NB4 (cell line): ENCODE measurements around the gene CXorf58.
"Not testable (repeated sequence)": the region's sequence is repeated elsewhere in the genome, so short reads cannot be mapped to it uniquely, and the experiment has no call there.

Source experiments
- DNase-seq: peaks from one replicate; pipeline ENCODE4 v3.0.0; 2010; ENCODE audit warnings: low read depth
- H3K4me3 ChIP-seq: one replicate; pipeline ENCODE4 v1.5.1; 2011; ENCODE audit warnings: mild to moderate bottlenecking, low read depth, low read length, moderate library complexity
- MAX ChIP-seq: IDR thresholded peaks from 2 replicates; pipeline ENCODE4 v1.6.1; 2011; ENCODE audit warnings: low read depth, low read length
- MYC ChIP-seq: IDR thresholded peaks from 2 replicates; pipeline ENCODE4 v1.6.1; 2011; ENCODE audit warnings: low read depth, low read length
- POLR2A ChIP-seq: IDR thresholded peaks from 2 replicates; pipeline ENCODE4 v1.6.1; 2011; ENCODE audit warnings: mild to moderate bottlenecking; ENCODE audit not compliant: insufficient read length; ENCODE audit errors: extremely low read depth
- TF ChIP-seq, protein P1 (sequence below): IDR thresholded peaks from one replicate; pipeline ENCODE4 v1.5.1; 2012; ENCODE audit warnings: low read depth, low read length

CXorf58 gene

GRCh38 chrX:23907498-23908218 is at the start of gene CXorf58, which contains the start of gene APOO:
Gene CXorf58 (plus strand): TSS chrX:23908006. CDS start chrX:23910303, 2,297 bp downstream.
Gene APOO (minus strand): TSS chrX:23907938. CDS start chrX:23907702, 236 bp downstream.
- DNase-seq: peak; percentile 95
- H3K4me3 ChIP-seq: peak within 1 kb of the TSS; percentile 75
- TF ChIP-seq MAX (peak; percentile 38; the same call in 1 of the 2 replicates), POLR2A (no peak), MYC (no peak)
- TF ChIP-seq, protein P1, sequence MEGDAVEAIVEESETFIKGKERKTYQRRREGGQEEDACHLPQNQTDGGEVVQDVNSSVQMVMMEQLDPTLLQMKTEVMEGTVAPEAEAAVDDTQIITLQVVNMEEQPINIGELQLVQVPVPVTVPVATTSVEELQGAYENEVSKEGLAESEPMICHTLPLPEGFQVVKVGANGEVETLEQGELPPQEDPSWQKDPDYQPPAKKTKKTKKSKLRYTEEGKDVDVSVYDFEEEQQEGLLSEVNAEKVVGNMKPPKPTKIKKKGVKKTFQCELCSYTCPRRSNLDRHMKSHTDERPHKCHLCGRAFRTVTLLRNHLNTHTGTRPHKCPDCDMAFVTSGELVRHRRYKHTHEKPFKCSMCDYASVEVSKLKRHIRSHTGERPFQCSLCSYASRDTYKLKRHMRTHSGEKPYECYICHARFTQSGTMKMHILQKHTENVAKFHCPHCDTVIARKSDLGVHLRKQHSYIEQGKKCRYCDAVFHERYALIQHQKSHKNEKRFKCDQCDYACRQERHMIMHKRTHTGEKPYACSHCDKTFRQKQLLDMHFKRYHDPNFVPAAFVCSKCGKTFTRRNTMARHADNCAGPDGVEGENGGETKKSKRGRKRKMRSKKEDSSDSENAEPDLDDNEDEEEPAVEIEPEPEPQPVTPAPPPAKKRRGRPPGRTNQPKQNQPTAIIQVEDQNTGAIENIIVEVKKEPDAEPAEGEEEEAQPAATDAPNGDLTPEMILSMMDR: peak; percentile 77

GRCh38 chrX:23859238-23859637 is 48.6 kb upstream of the CXorf58 start:
- DNase-seq: peak; percentile 29

DNA sequence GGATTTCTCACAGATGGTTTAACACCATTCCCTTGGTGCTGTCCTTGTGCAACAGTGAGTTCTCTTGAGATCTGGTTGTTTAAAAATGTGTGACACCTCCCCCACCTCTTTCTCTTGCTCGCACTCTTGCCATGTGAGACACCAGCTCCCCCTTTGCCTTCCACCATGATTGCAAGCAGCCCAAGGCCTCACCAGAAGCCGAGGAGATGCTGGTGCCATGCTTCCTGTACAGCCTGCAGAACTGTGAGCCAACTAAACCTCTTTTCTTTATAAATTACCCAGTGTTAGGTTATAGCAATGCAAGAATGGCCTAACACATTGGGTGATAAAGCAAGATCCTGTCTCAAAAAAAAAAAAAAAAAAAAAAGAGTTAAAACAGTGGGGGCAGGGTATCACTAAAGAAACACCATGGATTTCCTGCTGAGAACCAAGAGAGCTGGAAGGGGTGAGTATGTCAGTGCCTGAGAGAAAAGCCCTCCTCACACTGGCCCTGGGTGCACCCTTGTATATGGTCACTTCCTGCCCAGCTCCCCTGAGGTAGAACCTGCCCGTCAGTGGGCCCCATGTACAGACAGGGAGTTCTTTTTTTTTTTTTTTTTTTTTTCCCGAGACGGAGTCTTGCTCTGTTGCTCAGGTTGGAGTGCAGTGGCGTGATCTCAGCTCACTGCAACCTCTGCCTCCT is 46.5 kb upstream of the CXorf58 start:
- DNase-seq: peak; percentile 27
- H3K4me3 ChIP-seq: no peak overlapping the region
- TF ChIP-seq POLR2A: no peak
- TF ChIP-seq, protein P1: no peak
- no peak for TF ChIP-seq MAX
- no peak for TF ChIP-seq MYC

More at GRCh38 chrX:23859238-23859637, 48.6 kb upstream of the CXorf58 start:
- H3K4me3 ChIP-seq: not testable (repeated sequence)

DNA sequence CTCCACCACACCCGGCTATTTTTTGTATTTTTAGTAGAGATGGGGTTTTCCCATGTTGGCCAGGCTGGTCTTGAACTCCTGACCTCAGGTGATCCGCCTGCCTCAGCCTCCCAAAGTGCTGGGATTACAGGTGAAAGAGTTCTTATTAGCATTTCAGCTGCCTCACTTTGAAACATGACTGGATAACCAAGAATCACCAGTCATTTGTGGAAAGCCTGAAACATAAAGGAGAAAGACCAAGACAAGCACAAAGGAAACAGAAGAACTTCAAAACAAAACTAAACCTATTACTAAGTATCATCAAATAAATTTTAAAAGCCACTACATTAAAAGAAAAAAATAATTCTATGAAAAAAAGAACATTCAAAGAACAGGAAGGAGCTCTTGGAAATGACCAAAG is 45.9 kb upstream of the CXorf58 start:
- DNase-seq, H3K4me3 ChIP-seq: not testable (repeated sequence)

DNA sequence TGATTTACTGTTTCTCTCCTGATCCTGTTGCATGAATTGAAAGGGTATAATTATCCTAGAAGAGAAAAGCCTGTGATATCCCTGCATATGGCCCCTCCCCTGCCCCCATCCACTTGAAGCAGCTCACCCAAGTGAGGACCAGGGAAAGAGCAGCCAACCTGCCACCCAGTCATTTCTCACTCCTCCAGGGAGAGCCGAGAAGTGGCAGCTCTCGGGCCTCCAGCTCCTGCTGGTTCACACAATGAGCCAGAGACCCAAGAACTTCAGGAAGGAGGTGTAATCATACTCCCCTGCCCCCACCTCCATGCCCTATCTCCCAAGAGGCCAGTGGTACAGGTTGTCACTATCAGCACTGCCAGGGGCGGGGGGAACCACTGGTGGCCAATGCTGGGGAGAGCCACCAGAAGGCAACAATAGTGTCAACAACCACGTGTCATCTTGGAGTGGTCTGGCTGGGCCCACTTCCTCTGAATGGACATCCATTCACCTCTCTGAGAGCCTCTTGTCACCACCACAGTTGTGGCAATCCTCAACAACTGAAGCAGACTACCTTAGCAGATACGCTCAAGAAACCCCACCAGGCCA is 43.0 kb upstream of the CXorf58 start:
- TF ChIP-seq POLR2A: no peak
- no peak for TF ChIP-seq MAX
- no peak for TF ChIP-seq MYC
- TF ChIP-seq, protein P1: no peak
- no peak overlapping the region for H3K4me3 ChIP-seq
- no peak for DNase-seq

- TF ChIP-seq MYC (no peak), MAX (no peak), POLR2A (no peak)
- TF ChIP-seq, protein P1: no peak
- no peak overlapping the region for H3K4me3 ChIP-seq
Observed at GRCh38 chrX:23870041-23870440, 37.8 kb upstream of the CXorf58 start.

More at GRCh38 chrX:23870041-23870440, 37.8 kb upstream of the CXorf58 start:
- DNase-seq: no peak
